ENCODE measurements around the gene MYO16.

- TF ChIP-seq CTCF (conservative IDR thresholded peaks at IDR 0.05 in 1 of 2, IDR thresholded peaks at IDR 0.05 in 1 of 2; ENCODE audit: low read depth in 1 of 2, low read length in 2 of 2): no peak
- no peak for TF ChIP-seq EZH2 (IDR thresholded peaks at IDR 0.05; ENCODE audit: low read length, missing control alignments)
Measured at GRCh38 chr13:108789476-108789875, 160.1 kb downstream of the MYO16 start.
